Right lobe of liver (tissue), 6 donors: ENCODE results near the gene SLC2A4. TPM values are rescaled to one million over a fixed set of nuclear protein-coding genes. Genes with fewer than 3 reads are reported as not detected.

Experiments
- ATAC-seq, 4 donors: fragments of 200-7000 bp; cut with Tn5 transposase; one replicate each; pipeline ENCODE4 v1.9.1; 2020; ENCODE audit warnings: mild to moderate bottlenecking in 4 of 4, moderate library complexity in 4 of 4
- DNase-seq, 3 donors: peaks; one replicate each; pipeline ENCODE4 v3.0.0-alpha.2; 2020
- H3K27ac ChIP-seq, 3 donors: fragments of 200-600 bp; one replicate each; pipeline ENCODE4 v1.8.0; 2022
- H3K27me3 ChIP-seq, 2 donors: fragments of 200-600 bp; one replicate each; pipeline ENCODE4 v1.8.0; 2022
- H3K36me3 ChIP-seq, 4 donors: fragments of 200-600 bp; sonication (generic) in 1 of 4; one replicate each; pipeline versions ENCODE4 v1.5.1 to v1.8.0; 2017 to 2022; ENCODE audit warnings: control low read depth in 1 of 4
- H3K4me1 ChIP-seq, 4 donors: fragments of 200-600 bp; sonication (generic) in 1 of 4; one replicate each; pipeline versions ENCODE4 v1.5.1 to v1.8.0; 2017 to 2022; ENCODE audit warnings: control low read depth in 1 of 4
- H3K4me3 ChIP-seq, 3 donors: fragments of 200-600 bp; one replicate each; pipeline ENCODE4 v1.8.0; 2022
- H3K9me3 ChIP-seq, 4 donors: fragments of 200-600 bp; sonication (generic) in 1 of 4; one replicate each; pipeline versions ENCODE4 v1.5.1 to v1.8.0; 2017 to 2022; ENCODE audit warnings: control low read depth in 1 of 4
- CTCF ChIP-seq, 4 donors: fragments of 200-600 bp in 3 of 4; fragments of 450-650 bp in 1 of 4; IDR thresholded peaks; one replicate each; pipeline versions ENCODE4 v1.5.1 to v1.8.0; 2016 to 2022; ENCODE audit warnings: antibody characterized with exemption in 4 of 4, mild to moderate bottlenecking in 2 of 4
- POLR2A ChIP-seq: fragments of 450-650 bp; IDR thresholded peaks from one replicate; pipeline ENCODE4 v1.6.1; 2017; ENCODE audit warnings: antibody characterized with exemption, mild to moderate bottlenecking
- WGBS: methylation state at CpG from one replicate; pipeline ENCODE4 v1.1.6; 2018; ENCODE audit warnings: low coverage, low lambda C conversion rate; ENCODE audit not compliant: insufficient coverage; ENCODE audit errors: missing lambda C conversion rate; 5-methylcytosine and 5-hydroxymethylcytosine counted together
- intact Hi-C, 2 donors: fragments of 100-400 bp; cut with DNase I; formaldehyde crosslinking; loops; one replicate each; pipeline versions ENCODE4 v1.11.2 to v1.14.1; 2022
- total RNA-seq, 6 experiments: library from RNA; depleted of rRNA in 2 of 6; stranded (reverse); fragments of >200 nt in 2 of 6; fragmentation: NEBNext Ultra II Directional in 3 of 6; extraction: Animal tissue kit (Norgen Biotek cat#: 25700) in 3 of 6; gene quantifications; one replicate each; pipeline versions ENCODE4 v1.1.0 to v1.2.4, GENCODE V29; 2016 to 2023
- donor health status: DM: no; HTN: yes; CAD: no.
- donor health status: DM: no; HTN: no; CAD: no.
- donor health status: DM: no; HTN: no; CAD: no.
- donor health status: DM: no; HTN: yes; CAD: no.
- donor health status: DM: no; HTN: yes; CAD: no.

SLC2A4 gene
- total RNA-seq, 6 experiments from 2014 or later = 0.66 to 2.1 (median 1.4) TPM

DNA sequence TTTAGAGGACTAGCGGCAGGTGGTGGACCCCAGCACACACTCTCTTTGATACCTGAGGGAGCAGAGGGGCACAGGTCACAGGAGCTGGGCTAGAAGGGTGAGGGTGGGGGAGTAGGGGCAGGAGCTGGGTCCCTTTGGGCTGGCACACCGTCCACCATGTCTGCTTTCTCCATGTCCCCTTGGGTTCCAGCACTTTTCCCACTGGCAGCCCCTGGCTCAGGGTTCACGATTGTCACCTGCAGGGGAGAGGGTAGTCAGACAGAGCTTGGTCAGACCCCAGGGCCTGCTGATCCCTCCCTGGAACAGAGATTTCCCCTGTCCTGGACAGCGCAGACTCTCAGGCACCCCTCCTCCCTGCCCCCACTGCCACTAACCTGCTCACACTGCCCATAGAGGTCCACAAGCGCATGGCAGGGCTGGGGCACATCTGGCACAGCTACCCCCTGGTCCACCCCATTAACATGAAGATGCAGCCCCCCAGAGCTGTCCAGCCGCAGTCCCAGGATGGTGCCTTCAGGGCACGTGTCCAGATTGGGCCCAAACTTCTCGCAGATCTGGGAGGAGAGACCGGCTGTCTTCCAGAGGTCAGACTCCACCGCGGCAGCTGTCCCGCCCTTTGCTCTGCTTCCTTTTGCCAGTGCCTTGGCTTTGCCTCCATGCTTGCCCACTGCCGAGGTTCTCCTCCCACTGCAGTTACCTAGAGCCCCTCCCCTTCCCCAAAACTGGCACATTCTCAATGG, 36.8 kb downstream of the SLC2A4 start:
- DNase-seq = no peak
- Histone ChIP-seq H3K27me3 (no peaks in the 10 kb centered on the region), H3K4me1 (peaks cover 0 to 12% (median 6%) of the 10 kb centered on the region in 4 donors), H3K27ac (no peak overlapping the region), H3K4me3 (no peak overlapping the region), H3K9me3 (no peaks in the 10 kb centered on the region), H3K36me3 (peaks cover 0 to 48% (median 15%) of the 10 kb centered on the region in 4 donors)
- intact Hi-C loops = no loop called here
- ATAC-seq = no peak
- TF ChIP-seq POLR2A = no peak
- no peak for TF ChIP-seq CTCF (IDR thresholded peaks at IDR 0.05)
- WGBS = no CpG with 5 or more reads among the region's 13 CpGs

- ATAC-seq = no peak
- Histone ChIP-seq H3K4me1 (no peaks in the 10 kb centered on the region), H3K27ac (no peak overlapping the region), H3K9me3 (no peaks in the 10 kb centered on the region), H3K27me3 (no peaks in the 10 kb centered on the region), H3K36me3 (peaks cover 0 to 53% (median 16%) of the 10 kb centered on the region in 4 donors), H3K4me3 (no peak overlapping the region)
- DNase-seq = no peak
- 87% methylated on average over 11 of the region's 15 CpGs for WGBS
- intact Hi-C loops = no loop called here
- TF ChIP-seq POLR2A (no peak), CTCF (IDR thresholded peaks at IDR 0.05) (no peak)
Measured at GRCh38 chr17:7321466-7321865, 39.9 kb downstream of the SLC2A4 start.

DNA sequence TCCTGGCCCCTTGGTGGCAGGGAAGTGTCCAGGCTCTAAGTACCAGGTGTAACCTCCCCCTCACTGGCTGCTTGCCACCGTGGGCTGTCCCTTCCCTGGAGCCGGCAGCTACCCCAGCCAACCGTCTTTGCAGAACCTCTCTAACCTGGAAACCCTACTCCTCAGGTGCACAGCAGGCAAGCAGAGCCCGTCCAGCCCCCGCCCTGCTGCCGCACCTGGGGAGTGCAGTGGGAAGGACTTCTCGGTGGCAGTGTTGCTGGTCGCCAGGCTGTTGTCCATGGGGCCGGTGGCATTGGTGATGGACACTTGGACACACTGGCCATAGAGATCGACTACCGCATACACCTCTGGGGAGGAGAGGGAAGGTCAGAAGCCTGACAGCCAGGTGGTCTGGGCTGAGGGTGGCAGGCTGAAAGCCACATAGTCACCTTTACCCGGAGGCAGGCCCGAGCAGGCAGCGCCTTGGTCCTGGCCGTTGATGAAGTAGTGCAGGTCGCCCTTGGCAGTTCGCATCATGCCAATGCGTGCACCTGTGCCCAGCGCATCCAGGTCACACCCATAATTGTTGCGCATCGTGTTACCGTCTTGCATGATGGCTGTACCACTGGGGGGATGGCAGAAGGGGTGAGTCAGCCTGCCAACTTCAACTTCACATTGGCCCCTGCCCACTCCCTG, 41.1 kb downstream of the SLC2A4 start:
- DNase-seq = no peak
- Histone ChIP-seq H3K4me3 (no peak overlapping the region), H3K4me1 (no peaks in the 10 kb centered on the region), H3K27ac (no peak overlapping the region), H3K9me3 (no peaks in the 10 kb centered on the region), H3K27me3 (no peaks in the 10 kb centered on the region), H3K36me3 (peaks cover 0 to 51% (median 14%) of the 10 kb centered on the region in 4 donors)
- no peak for ATAC-seq
- WGBS = 100% methylated on average over 3 of the region's 22 CpGs
- TF ChIP-seq CTCF (IDR thresholded peaks at IDR 0.05) (no peak), POLR2A (no peak)
- intact Hi-C loops = no loop called here

- intact Hi-C loops = no loop called here
- peak; percentile 22 to 46 (median 34) for ATAC-seq
- peaks cover 0 to 44% (median 13%) of the 10 kb centered on the region in 4 donors for H3K36me3 ChIP-seq
Measured at GRCh38 chr17:7323731-7324437, 42.4 kb downstream of the SLC2A4 start.

More at GRCh38 chr17:7323731-7324437, 42.4 kb downstream of the SLC2A4 start:
- Histone ChIP-seq H3K4me3 (no peak overlapping the region), H3K4me1 (peaks cover 0 to 6% (median 3%) of the 10 kb centered on the region in 4 donors), H3K9me3 (no peaks in the 10 kb centered on the region), H3K27ac (no peak overlapping the region), H3K27me3 (no peaks in the 10 kb centered on the region)
- no peak for TF ChIP-seq POLR2A
- TF ChIP-seq CTCF (IDR thresholded peaks at IDR 0.05) = peak; percentile 51 to 64 (median 58)
- 97% methylated on average over 5 of the region's 39 CpGs for WGBS
- no peak for DNase-seq
